NOMO-1 treated with DMSO at 0.1 percent for 48 hours (cell line): ENCODE data around the gene C4BPA.

Source experiments
- DNase-seq: peaks from one replicate; lab custom pipeline; 2025; ENCODE audit not compliant: unreplicated experiment; lab: John Stamatoyannopoulos, UW

C4BPA gene

GRCh38 chr1:207112616-207113296 lies 8.7 kb downstream of the C4BPA start:
- DNase-seq = no peak

- DNase-seq = no peak
Measured at GRCh38 chr1:207115269-207115668, 11.2 kb downstream of the C4BPA start.

- DNase-seq = no peak
Measured at GRCh38 chr1:207124389-207124788, 20.4 kb downstream of the C4BPA start.

GRCh38 chr1:207128336-207128921 lies 24.4 kb downstream of the C4BPA start:
- DNase-seq = no peak

GRCh38 chr1:207129053-207129452 lies 25.0 kb downstream of the C4BPA start:
- no peak for DNase-seq

GRCh38 chr1:207130252-207131036 lies 26.4 kb downstream of the C4BPA start:
- DNase-seq = no peak

GRCh38 chr1:207131163-207131562 lies 27.1 kb downstream of the C4BPA start:
- DNase-seq = no peak

GRCh38 chr1:207134581-207134980 lies 30.5 kb downstream of the C4BPA start:
- peak; percentile 79 for DNase-seq

GRCh38 chr1:207139616-207140015 lies 35.6 kb downstream of the C4BPA start:
- no peak for DNase-seq

- DNase-seq = no peak
Measured at GRCh38 chr1:207140536-207140935, 36.5 kb downstream of the C4BPA start.

GRCh38 chr1:207145401-207146058 lies 41.5 kb downstream of the C4BPA start:
- peak; percentile 58 for DNase-seq

- no peak for DNase-seq
Measured at GRCh38 chr1:207151920-207152319, 47.9 kb downstream of the C4BPA start.

- DNase-seq = no peak
Measured at GRCh38 chr1:207152792-207153468, 48.9 kb downstream of the C4BPA start.

- no peak for DNase-seq
Measured at GRCh38 chr1:207155028-207155427, 51.0 kb downstream of the C4BPA start.

- peak; percentile 88 for DNase-seq
Measured at GRCh38 chr1:207156095-207156494, 52.1 kb downstream of the C4BPA start.

- DNase-seq = no peak
Measured at GRCh38 chr1:207156826-207157225, 52.8 kb downstream of the C4BPA start.

- DNase-seq = no peak
Measured at GRCh38 chr1:207164086-207164485, 60.1 kb downstream of the C4BPA start.

- no peak for DNase-seq
Measured at GRCh38 chr1:207172321-207172720, 68.3 kb downstream of the C4BPA start.

GRCh38 chr1:207172885-207173284 lies 68.9 kb downstream of the C4BPA start:
- peak; percentile 94 for DNase-seq

GRCh38 chr1:207173396-207173795 lies 69.4 kb downstream of the C4BPA start:
- no peak for DNase-seq

- DNase-seq = no peak
Measured at GRCh38 chr1:207174913-207175312, 70.9 kb downstream of the C4BPA start.
